CD4-positive, alpha-beta T cell treated with Interleukin-2 at 100 ng/mL for 4 hours (primary cell): ENCODE data around the gene GJA3.

Experiments used
- DNase-seq: peaks from one replicate; pipeline ENCODE4 v3.0.0-alpha.2; 2020; ENCODE audit warnings: low spot score

The GJA3 gene

DNA sequence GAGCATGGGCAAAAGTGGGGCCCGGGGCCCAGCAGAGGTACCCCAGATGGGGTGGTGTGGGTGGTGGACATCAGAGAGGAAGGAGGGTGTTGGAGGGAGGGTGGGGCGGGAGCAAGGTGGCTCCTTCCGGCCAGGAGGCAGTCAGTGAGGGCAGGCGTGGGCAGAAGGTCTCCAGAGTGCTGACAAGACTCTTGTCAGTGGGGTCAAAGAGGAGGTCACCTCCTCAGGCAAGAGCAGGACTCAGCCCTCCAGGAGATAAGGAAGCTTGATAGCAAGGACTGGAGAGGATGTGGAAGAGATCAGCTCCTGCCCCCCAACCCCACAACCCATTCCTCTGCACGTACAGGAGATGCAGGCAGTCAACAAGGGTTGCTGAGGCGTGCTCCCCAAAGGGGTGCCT lies 9.8 kb downstream of the GJA3 start:
- DNase-seq: no peak

DNA sequence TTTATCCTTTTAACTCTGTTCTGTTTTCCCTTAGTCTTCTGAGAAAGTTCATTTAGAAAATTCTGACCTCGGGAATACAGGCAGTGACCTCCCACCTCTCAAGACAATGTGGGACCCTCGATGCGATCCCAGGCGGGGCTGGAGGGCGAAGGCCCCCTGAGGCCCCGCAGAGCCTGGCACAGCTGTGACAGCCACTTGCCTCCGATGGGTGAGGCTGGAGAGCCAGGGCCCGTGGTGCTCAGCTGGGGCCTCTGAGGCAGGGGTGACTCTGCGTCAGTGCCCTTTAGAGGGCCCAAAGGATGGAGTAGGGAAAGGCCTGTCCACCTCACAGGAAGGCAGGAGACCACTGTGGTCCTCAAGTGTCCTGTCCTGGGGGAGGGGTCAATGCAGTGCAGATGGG lies 10.3 kb downstream of the GJA3 start:
- no peak for DNase-seq

DNA sequence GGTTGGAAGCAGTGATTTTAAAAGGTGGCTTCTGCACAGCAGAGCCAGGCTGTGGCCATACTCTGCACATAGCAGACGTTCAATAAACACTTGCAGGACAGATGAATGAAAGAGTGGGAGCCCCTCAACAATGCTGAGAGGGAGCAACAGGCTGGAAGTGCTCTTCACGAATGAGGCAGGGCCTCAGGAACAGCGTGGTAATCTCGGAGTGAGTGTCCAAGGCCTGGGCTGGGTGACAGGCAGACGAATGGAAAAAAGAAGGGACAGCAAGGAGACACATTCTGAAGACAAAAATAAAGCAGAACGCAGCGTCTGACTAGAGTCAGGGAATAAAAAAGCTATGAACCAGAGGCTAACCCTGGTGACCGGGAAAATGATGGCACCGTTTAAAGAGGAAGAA lies 11.1 kb downstream of the GJA3 start:
- no peak for DNase-seq

DNA sequence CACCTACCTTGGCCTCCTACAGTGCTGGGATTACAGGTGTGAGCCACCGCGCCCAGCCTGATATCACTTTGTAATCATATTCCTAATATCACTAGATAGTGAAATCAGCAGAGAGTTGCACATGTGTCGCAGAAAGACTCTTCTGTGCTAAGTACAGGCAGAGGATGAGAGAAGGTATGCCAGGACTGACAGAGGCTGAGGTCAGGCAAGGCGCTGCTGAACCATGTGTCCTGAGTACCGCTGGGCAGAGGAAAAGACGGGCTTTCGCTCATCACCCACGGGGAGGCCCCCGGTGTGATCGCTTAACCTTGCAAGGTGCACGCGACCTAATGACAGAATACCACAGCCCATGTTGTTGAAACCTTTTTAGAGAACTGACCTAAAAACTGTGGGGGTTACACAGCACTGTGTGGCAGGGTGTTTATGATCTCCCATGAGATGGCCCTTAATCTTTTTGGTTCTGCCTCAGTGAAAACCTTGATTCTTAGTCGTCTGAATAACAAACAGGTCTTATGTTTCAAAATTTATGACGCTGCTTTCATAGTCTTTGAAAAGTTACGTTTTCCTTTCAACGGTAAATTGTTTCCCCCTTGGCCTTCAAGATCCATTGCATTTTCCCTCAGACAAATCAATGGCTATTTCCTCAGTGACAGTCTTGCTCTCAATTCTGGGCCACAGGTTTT lies 12.2 kb downstream of the GJA3 start:
- no peak for DNase-seq

DNA sequence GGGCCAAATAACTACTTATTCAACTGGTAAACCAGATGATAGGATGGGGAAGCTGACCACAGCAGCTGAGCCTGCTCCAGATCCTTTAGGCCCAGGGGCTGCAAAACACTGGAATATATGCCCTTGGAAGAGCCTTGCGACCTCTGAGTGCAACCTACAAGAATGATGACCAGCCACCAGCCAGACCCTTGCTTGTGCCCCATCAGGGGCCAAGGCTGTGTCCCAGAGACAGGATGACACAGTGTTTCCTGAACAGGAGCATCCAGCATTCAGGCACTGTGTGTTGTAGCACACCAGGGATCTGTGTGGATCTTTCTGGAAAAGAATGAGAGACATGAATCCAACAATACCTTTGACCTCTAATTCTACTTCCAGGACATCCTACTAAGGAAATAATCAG lies 14.5 kb downstream of the GJA3 start:
- DNase-seq: no peak

DNA sequence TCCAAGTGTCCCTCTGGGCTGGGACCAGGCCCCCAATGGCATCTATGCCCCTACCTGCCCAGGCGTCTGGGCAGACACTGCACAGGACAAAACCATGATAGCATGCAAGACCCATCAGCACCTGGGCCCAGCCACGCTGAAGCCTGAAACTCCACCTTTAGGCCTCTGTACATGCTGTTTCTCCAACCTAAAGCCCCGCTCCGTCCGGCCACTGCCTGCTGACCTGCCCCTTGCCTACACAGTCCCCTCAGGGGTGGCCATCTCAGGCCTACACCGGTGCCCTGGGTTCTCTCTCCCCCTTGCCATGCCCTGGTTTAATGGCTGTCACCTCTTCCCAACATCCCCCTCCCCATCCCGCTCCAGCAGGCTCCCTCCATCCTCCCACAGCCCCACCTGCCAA lies 15.3 kb downstream of the GJA3 start:
- no peak for DNase-seq

DNA sequence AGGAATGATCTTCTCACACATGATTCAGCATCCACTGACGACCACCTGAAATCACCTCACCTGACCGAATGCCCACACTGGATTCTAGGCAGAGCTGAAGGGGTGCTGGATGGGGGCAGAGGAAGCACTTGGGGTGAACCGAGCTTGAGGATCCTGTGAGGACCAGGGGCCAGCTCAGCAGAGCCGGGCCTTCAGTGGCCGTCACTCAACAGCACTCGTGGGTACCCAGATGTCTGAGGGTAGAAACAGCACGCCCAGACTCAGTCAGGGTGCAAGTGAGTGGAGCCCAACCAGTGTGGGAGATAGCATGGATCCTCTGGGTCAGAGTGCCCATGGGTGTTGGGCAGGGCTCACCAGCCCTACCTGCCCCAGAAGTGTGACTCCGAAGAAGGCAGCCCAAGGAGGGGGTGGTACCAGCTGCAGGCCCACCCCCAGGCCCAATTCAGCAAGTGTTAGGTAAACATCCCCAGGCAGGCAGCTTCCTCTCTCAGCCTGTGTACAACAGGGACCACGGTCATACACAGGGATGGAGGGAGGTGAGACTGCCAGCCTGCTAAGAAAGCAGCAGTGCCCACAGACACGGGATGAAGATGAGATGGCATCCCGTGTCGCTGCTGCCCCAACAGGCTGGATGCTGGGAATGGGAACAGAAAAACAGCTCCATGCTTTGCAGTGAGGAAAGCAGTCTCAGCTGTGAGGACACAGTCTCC lies 16.6 kb downstream of the GJA3 start:
- DNase-seq: no peak

DNA sequence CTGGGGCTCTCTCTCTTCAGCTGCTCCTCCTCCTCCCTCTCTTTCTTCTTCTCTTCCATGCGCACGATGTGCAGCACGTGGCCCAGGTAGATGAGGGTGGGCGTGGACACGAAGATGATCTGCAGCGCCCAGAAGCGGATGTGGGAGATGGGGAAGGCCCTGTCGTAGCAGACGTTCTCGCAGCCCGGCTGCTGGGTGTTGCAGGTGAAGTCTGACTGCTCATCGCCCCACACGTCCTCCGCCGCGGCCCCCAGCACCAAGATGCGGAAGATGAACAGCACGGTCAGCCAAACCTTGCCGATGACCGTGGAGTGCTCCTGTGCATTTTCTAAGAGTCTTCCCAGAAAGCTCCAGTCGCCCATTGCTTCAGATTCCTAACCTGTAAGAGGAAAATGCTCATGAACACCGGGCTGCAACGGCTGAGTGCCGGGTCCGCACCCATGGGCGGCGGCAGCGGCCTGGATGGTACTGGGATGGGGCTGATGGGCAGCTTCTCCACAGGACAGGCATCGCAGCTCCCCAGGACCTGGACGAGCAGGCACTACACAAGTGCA lies 17.8 kb downstream of the GJA3 start:
- no peak for DNase-seq

DNA sequence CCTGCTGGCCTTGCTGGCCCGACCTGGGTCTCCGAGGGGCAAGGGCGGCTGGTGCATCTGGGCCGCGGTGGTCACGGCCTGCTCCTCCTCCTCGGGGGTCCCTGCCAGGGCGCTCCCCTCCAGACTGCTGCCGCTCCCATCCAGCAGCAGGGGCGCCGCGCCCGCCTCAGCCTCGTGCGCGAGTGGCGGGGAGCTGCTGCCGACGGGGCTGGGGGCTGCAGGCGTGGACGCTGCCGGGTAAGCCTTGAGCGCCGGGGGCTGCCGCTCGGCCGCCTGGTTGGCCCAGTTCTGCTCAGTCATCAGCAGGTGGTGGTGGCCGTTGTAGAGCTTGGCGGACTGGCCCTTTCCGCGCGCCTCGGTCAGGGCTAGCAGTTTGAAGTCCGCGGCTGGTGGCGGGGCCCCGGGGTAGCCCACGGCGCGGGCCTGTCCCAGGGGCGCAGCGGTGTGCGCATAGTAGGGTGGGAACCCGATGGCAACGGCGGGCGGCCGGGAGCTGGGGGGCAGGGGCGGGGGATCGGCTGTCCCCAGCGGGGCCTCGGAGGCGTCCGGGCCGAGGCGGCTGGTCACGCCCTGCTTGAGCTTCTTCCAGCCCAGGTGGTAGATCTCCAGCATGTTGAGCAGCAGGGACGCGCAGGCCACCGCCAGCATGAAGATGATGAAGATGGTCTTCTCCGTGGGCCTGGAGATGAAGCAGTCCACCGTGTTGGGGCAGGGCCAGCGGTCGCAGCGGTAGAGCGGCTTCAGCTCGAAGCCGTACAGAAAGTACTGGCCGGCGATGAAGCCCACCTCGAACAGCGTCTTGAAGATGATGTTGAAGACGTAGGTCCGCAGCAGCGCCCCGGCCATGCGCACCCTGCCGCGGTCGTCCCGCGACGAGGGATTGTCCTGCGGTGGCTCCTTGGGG lies 18.6 kb downstream of the GJA3 start:
- no peak for DNase-seq

DNA sequence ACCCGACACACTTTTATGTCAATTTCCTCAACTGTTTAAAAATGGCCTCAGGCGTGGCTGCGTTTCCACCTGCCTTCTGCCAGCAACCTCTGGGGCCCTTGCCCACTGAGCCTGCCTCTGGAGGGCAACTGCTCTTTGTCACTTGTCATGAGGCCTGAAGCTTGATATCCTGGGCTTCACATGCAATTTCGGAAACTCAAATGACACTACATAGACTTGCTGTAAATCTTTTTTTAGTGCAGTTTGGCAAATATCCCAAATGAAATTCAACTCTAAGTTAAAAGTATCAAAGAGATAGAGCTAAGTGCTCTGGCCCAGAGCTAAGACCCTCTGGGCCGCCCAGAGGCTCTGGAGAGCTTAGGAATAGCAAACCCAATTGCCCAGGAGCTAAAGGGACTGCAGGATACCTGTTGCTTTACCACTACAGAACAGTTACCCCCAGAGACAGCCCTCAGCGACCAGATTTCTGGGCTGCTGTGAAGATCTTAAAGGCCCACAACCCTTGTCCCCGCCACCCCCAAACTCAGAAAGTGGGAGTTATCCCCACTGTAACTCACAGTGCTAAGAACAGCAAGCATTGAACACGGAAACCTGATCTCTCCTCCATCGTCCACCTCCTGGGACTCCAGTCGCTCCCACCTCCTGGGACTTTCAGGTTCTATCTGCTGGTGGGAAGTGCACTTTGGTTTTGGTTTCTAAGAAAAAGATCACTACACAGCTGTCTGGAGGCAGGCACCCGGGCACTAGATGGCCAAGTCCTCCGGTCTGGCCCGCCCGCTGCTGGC lies 19.4 kb downstream of the GJA3 start:
- no peak for DNase-seq

DNA sequence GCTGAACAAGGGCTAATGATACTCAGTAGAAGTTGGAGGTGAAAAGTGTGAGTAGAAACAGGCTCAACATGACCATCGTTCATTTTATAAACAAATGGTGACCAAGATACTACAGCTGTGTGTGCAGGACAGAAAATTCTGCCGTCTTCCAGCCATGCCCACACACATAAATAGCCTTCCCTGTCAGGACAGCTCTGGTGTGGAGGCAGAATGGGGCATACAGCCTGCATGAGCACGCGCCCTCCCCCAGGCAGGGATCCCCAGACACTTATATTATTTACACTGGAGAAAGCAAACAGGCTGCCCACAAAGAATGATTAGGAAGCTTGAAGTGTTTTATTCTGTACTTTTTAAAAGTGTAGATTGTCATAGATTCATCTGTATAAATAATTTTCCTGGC lies 20.4 kb downstream of the GJA3 start:
- DNase-seq: no peak

DNA sequence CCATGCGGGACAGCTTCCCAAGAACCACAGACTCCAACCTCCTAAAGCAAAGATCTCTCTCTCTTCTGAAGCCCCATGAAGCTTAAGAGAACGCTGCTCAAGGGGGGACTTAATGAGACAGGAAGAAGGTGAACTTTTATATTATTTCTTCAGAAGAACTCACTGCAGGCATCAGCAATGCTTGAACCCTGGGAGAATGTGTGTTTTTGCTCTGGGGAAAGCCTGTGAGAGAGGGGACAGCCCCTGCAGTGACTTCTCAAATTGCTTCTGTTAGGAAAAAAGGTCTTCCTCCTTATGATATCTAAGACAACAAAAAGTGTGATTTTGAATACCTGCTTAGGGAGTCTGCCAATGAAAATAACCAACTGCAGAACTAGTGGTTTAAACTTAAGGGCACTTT lies 23.0 kb downstream of the GJA3 start:
- no peak for DNase-seq

DNA sequence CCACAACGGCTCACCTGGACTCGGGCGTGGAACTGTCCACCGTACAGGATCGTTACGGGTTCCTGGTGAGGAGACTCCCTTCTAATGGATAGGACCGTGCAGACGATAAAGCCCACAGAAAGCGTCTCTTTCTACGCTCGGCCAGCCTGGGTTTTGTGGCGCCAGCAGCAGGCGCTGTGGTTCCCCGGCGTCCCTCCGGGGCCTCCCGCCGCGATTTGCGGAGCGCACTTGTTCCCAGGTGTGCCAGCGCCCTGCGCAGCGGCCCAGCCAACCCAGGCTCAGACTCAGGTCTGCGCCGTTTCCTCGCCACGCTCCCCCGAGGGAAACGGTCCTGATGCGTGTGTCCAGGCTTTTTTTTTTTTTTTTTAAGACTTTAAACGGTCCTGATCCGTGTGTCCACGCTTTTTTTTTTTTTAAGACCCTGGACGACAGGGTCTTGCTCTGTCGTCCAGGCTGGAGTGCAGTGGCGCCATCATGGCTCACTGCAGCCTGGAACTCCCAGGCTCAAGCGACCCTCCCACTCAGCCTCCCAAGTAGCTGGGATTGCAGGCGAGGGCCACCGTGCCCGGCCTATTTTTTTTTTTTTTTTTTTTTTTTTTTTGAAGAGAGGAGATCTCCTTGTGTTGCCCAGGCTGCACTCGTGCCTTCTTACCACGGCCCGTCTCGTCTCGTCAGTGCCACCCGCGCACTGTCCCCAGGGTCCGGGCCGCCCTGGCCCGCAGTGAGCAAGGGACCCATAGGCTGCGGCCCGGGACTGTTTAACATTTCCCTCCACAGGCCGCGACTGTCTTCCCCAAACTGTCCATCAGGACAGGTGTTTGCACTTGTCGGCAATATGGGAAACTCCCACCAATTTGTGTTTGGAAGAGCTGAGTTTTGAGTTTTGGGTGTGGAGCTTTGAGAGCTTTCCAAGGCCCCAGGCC lies 23.8 kb downstream of the GJA3 start:
- peak; percentile 25 for DNase-seq

DNA sequence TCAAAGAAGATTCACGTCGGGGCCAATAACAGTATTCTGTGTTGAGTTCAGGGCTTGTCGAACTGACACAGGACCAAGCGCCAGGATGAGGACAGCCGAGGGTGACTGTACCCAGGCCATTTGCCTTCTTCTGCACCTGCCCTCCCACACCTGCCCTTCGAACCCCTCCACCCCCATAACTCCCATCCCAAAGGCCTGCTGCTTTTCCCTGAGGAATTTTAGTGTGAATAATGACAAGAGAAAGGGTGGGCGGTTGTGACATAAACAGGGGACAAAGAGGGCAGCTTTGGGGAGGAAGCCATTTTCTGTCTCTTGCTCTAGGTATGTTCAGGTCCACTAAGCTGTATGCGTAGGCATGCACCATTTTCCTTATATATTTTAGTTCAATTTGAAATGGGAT lies 26.1 kb downstream of the GJA3 start:
- no peak for DNase-seq

DNA sequence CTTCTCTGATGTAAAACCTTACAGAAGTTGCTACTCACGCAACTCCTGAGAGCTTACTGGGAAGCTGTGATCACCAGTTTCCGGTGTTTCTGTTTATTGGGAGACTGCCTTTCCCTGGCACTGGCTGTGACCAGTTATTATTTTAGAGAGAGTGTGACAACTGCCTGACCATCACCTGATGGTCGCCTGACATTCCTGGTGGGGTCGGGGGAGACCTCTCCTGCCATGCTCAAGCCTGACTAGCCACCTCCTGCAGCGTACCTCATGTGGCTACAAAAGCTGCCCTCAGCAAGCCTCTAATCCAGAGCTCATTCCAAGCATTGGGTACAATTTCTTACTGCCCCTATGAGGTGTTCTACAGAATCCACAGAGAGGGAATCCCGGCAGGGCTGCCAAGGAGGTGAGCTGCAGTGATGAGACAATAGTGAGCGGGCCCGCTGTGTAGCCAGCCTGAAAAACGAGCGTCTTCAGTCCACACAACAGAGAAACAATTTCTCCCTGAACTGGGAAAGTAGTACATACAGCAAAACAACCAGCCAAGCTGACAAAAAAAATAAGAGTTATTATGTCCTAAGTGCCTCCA lies 28.7 kb downstream of the GJA3 start:
- no peak for DNase-seq

DNA sequence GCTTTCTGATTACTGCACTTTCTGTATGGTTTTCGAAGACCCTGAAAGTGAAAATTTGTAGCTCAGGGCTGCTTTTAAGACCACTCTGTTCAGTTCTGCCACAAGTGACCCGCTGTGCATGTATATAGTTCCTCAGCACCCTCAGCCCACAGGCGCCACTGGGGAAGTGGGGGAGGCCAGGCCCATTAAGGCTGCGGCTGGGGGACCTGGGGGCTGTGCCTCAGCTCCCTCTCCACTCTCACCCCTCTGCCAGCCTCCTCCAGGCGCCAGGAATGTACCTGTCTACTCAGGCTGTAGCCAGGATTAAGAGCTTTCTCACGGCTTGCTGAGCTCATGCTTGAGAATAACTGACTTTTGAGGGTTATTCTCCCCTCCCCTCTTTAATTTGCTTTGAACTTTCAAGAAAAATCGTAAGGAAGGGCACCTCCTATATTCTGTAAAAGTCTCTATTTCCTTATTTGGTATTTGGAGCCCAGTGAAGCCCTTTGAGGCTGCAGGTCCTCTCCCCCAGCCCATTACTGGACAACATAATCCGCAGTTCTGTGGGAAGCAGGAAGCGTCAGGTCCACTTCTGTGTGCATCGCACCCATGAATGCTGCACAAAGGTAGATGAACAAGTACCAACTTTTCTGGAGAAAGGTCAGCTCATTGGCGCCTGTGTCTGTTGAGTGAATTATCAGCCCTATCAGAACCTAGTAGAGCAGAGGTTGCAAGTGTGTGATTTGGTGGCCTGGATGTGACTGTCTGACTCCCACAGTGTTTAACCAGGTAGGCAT lies 29.6 kb downstream of the GJA3 start:
- no peak for DNase-seq

DNA sequence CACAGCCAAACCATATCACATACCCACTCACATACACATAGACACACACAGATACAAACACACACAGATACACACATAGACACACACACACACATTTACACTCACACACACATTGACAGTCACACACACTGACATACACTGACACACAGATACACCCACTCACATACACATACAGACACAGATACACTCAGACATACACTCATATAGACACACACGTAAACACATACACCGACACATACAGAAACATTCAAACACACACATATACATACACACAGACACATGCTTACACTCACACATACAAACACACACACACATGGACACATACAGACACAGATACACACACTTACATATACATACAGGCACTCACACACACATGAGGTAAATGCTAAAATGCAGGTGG lies 30.2 kb downstream of the GJA3 start:
- DNase-seq: no peak

DNA sequence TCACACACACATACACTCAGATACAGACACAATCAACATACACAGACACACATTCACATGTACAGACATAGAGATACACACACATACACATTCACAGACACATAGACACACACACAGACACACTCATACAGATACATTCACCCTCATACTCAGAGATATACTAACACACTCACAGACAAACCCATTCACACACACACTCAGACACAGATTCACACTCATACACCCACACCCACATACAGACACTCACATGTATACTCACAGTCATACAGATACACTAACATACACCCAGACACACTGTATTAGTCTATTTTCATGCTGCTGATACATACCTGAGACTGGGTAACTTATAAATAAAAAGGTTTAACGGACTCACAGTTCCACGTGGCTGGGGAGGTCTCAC lies 30.8 kb downstream of the GJA3 start:
- DNase-seq: no peak

DNA sequence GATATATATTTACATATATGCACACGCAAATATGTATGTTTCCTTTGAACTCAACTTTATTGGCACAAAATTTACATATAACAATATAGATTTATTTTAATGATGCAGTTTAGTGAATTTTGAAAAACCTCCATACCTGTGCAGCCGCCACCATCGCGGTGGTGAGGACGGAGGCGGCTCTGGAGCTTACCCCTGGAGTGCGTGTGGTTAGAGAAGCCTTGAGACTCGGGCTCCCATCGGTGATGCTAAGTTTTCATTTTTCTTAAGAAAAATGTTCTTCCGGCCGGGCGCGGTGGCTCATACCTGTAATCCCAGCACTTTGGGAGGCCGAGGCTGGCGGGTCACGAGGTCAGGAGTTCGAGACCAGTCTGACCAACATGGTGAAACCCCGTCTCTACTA lies 31.8 kb downstream of the GJA3 start:
- DNase-seq: no peak
